ENCODE measurements around the gene SPTBN5. TPM values are rescaled to one million over a fixed set of nuclear protein-coding genes. Genes with fewer than 3 reads are reported as not detected.

SPTBN5 gene
- total RNA-seq, 4 donors from 2014 or later, result 0.40 to 2.5 (median 1.8) TPM

DNA sequence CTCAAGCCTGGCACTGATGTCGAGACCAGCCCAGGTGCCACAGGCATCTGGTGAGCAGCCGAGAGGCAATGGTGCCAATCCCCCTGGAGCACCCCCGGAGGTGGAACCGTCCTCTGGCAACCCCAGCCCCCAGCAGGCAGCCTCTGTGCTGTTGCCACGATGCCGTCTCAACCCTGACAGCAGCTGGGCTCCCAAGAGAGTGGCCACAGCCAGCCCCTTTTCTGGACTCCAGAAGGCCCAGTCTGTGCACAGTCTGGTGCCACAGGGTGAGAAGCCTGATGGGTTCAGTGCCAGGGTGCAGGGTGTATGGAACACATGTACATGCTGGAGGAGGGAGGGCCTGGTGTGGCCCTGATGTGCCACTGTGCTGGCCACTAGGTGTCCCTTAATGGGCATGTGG, 70.9 kb downstream of the SPTBN5 start:
- H3K27me3 ChIP-seq, result no peaks in the 10 kb centered on the region
- intact Hi-C loops (cut with DNase I), result loop anchor here (5.0 kb wide), 1 partner anchor 79 kb away; no protein-coding TSS in a partner anchor
- H3K9me3 ChIP-seq, result no peaks in the 10 kb centered on the region
- H3K27ac ChIP-seq, result no peak overlapping the region
- peaks cover 4 to 5% of the 10 kb centered on the region in 2 donors for H3K4me1 ChIP-seq
- peaks cover 25 to 51% of the 10 kb centered on the region in 2 donors for H3K36me3 ChIP-seq
- 86 to 89% methylated on average over 1 to 2 of the region's 6 CpGs for WGBS, 2 donors
- DNase-seq, result no peak
- TF ChIP-seq POLR2A (IDR thresholded peaks at IDR 0.05), result no peak
- TF ChIP-seq, protein P1, sequence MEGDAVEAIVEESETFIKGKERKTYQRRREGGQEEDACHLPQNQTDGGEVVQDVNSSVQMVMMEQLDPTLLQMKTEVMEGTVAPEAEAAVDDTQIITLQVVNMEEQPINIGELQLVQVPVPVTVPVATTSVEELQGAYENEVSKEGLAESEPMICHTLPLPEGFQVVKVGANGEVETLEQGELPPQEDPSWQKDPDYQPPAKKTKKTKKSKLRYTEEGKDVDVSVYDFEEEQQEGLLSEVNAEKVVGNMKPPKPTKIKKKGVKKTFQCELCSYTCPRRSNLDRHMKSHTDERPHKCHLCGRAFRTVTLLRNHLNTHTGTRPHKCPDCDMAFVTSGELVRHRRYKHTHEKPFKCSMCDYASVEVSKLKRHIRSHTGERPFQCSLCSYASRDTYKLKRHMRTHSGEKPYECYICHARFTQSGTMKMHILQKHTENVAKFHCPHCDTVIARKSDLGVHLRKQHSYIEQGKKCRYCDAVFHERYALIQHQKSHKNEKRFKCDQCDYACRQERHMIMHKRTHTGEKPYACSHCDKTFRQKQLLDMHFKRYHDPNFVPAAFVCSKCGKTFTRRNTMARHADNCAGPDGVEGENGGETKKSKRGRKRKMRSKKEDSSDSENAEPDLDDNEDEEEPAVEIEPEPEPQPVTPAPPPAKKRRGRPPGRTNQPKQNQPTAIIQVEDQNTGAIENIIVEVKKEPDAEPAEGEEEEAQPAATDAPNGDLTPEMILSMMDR (IDR thresholded peaks at IDR 0.05), result no peak
- no peak overlapping the region for H3K4me3 ChIP-seq (replicated peaks in 1 of 3)

DNA sequence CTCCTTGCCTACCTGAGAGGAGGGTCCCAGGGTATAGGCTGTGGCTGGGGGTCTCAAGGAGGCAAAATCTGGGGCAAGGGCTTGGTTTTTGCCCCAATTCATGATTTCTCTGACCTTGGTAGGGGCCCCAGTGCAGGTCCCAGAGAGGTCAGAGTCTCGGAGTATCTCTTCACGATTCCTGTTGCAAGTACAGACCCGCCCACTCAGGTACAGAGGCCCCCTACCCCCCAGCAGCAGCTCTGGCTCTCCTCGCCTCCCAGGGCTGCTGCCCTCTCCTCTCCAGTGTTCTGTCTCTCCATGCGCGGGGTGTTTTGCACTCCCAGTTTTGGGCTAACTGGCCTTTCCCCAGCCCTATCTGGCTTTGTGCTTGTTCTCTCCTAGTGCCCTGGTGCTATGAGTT, 71.4 kb downstream of the SPTBN5 start:
- no peaks in the 10 kb centered on the region for H3K9me3 ChIP-seq
- peaks cover 3 to 4% of the 10 kb centered on the region in 2 donors for H3K4me1 ChIP-seq
- no peaks in the 10 kb centered on the region for H3K27me3 ChIP-seq
- H3K4me3 ChIP-seq (replicated peaks in 1 of 3), result no peak overlapping the region
- 95 to 100% methylated on average over 3 to 6 of the region's 6 CpGs for WGBS, 2 donors
- no peak for TF ChIP-seq POLR2A (IDR thresholded peaks at IDR 0.05)
- H3K27ac ChIP-seq, result no peak overlapping the region
- intact Hi-C loops (cut with DNase I), result loop anchor here (5.0 kb wide), 1 partner anchor 80 kb away; no protein-coding TSS in a partner anchor
- DNase-seq, result no peak
- H3K36me3 ChIP-seq, result peaks cover 30 to 56% of the 10 kb centered on the region in 2 donors

DNA sequence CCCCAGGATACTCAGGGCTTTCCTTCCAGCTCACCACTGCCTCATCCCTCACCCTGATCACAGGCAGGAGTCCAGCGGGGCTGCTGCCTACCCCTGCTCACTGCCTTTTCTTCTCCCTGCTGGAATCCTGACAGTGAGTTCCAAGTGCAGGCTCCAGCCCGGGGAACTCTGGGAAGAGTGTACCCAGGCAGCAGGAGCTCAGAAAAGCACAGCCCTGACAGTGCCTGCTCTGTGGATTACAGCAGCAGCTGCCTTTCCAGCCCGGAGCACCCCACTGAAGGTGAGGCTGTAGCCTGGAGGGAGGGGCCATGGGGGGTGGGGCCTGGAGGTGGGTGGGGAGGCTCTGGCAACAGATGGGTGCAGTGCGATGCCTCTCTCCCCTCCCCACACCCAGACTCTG, 72.0 kb downstream of the SPTBN5 start:
- no peak overlapping the region for H3K27ac ChIP-seq
- H3K9me3 ChIP-seq, result no peaks in the 10 kb centered on the region
- intact Hi-C loops (cut with DNase I), result loop anchor here (5.0 kb wide), 1 partner anchor 80 kb away; no protein-coding TSS in a partner anchor
- H3K27me3 ChIP-seq, result no peaks in the 10 kb centered on the region
- peaks cover 36 to 60% of the 10 kb centered on the region in 2 donors for H3K36me3 ChIP-seq
- DNase-seq, result no peak
- WGBS, 2 donors, result 80 to 88% methylated on average over 3 to 4 of the region's 4 CpGs
- no peaks in the 10 kb centered on the region for H3K4me1 ChIP-seq
- TF ChIP-seq POLR2A (IDR thresholded peaks at IDR 0.05), result no peak
- TF ChIP-seq, protein P1 (IDR thresholded peaks at IDR 0.05), result no peak
- no peak overlapping the region for H3K4me3 ChIP-seq (replicated peaks in 1 of 3)

DNA sequence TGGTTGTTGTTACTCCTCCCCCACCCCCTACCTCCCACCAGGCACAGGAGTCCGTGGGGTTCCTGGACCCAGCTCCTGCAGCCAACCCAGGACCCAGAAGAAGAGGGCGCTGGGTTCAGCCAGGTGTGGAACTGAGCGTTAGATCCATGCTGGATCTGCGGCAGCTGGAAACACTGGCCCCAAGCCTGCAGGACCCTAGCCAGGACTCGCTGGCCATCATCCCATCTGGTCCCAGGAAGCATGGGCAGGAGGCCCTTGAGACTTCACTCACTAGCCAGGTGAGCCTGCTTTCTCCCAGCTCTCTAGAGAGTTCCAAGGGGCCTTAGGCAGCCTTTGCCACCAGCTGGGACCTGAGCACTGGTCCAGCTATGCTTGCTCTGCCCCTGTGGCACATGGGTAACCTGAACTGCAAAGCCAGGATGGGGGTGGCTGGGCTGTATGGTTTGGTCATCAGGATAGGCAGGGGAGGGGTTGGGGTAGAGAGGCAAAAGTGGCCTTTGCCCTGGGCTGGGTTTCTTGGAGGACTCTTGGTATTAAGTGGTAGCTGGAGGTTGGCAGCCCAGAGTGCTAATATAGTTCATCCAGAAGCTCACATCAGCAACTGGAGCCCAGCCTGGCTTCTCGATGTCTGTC, 72.9 kb downstream of the SPTBN5 start:
- DNase-seq, result peak; percentile 60 to 73
- WGBS, 2 donors, result 65 to 75% methylated on average over 5 of the region's 6 CpGs
- intact Hi-C loops (cut with DNase I), result loop anchor here (5.0 kb wide), 1 partner anchor 81 kb away; no protein-coding TSS in a partner anchor
- TF ChIP-seq POLR2A (IDR thresholded peaks at IDR 0.05), result no peak
- TF ChIP-seq, protein P1 (IDR thresholded peaks at IDR 0.05), result no peak
- peaks cover 42 to 63% of the 10 kb centered on the region in 2 donors for H3K36me3 ChIP-seq
- no peak overlapping the region for H3K4me3 ChIP-seq (replicated peaks in 1 of 3)
- H3K9me3 ChIP-seq, result no peaks in the 10 kb centered on the region
- no peaks in the 10 kb centered on the region for H3K4me1 ChIP-seq
- no peak overlapping the region for H3K27ac ChIP-seq
- no peaks in the 10 kb centered on the region for H3K27me3 ChIP-seq

DNA sequence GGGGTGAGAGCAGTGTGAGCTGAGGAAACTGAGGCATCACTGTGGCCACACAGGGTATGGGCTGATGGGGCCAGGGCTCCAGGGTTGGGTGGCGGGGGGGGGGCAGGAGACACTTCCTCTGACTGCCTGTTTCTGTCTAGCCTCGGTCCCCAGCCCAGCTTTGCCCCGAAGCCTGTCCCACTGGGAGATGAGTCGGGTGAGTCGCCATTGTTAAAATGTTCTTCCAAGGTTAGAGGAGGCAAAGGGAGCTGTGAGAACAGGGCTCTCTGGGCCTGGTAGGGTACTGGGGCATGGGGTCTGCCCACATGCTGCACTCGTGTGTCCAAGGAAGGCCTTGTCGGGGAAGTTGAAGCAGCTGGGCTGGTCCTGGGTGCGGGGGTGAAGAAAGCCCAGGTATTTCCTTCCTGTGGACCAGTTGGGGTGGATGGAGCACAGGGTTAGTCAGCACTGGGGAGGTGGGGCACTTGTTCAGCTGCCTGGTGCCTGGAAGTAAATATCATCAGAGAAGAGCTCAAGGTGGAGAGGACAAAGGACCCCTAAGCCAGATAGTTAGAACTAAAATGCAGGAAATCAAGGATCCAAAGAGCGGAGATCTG, 74.3 kb downstream of the SPTBN5 start:
- 89 to 94% methylated on average over 9 of the region's 9 CpGs for WGBS, 2 donors
- peaks cover 42 to 63% of the 10 kb centered on the region in 2 donors for H3K36me3 ChIP-seq
- no peaks in the 10 kb centered on the region for H3K9me3 ChIP-seq
- TF ChIP-seq, protein P1 (IDR thresholded peaks at IDR 0.05), result no peak
- no peak for TF ChIP-seq POLR2A (IDR thresholded peaks at IDR 0.05)
- H3K27me3 ChIP-seq, result no peaks in the 10 kb centered on the region
- intact Hi-C loops (cut with DNase I), result loop anchor here (5.0 to 10.0 kb wide), 3 partner anchors 83 to 255 kb away; no protein-coding TSS in a partner anchor
- H3K4me1 ChIP-seq, result no peaks in the 10 kb centered on the region
- no peak overlapping the region for H3K27ac ChIP-seq
- no peak overlapping the region for H3K4me3 ChIP-seq (replicated peaks in 1 of 3)
- DNase-seq, result no peak
